GM18909 (cell line): Measurements from ENCODE around the gene DLG2.
"Not testable (repeated sequence)": the region's sequence is repeated elsewhere in the genome, so short reads cannot be mapped to it uniquely, and the experiment has no call there.

Experiments used
- ATAC-seq: cut with Tn5 transposase; IDR thresholded peaks from one replicate; pipeline ENCODE4 v1.9.1; 2021; ENCODE audit warnings: mild to moderate bottlenecking; ENCODE audit not compliant: unreplicated experiment, poor library complexity

Gene DLG2

GRCh38 chr11:85257837-85258236, 369.3 kb downstream of the DLG2 start:
- ATAC-seq = no peak

- ATAC-seq = no peak
Measured at GRCh38 chr11:85256433-85256832, 370.7 kb downstream of the DLG2 start.

GRCh38 chr11:85249482-85249881, 377.7 kb downstream of the DLG2 start:
- ATAC-seq = no peak

- ATAC-seq = no peak
Measured at GRCh38 chr11:85247797-85248196, 379.3 kb downstream of the DLG2 start.

- no peak for ATAC-seq
Measured at GRCh38 chr11:85238906-85239305, 388.2 kb downstream of the DLG2 start.

- not testable (repeated sequence) for ATAC-seq
Measured at GRCh38 chr11:85238038-85238437, 389.1 kb downstream of the DLG2 start.

GRCh38 chr11:85236211-85236610, 390.9 kb downstream of the DLG2 start:
- ATAC-seq = no peak

GRCh38 chr11:85232559-85232958, 394.6 kb downstream of the DLG2 start:
- no peak for ATAC-seq

- ATAC-seq = no peak
Measured at GRCh38 chr11:85231588-85231987, 395.6 kb downstream of the DLG2 start.

GRCh38 chr11:85229723-85230122, 397.4 kb downstream of the DLG2 start:
- ATAC-seq = not testable (repeated sequence)

GRCh38 chr11:85196968-85197367, 430.2 kb downstream of the DLG2 start:
- ATAC-seq = no peak

- ATAC-seq = no peak
Measured at GRCh38 chr11:85195934-85196333, 431.2 kb downstream of the DLG2 start.

- ATAC-seq = no peak
Measured at GRCh38 chr11:85187992-85188391, 439.2 kb downstream of the DLG2 start.

- ATAC-seq = no peak
Measured at GRCh38 chr11:85184721-85185120, 442.4 kb downstream of the DLG2 start.

GRCh38 chr11:85182441-85183387, 444.4 kb downstream of the DLG2 start:
- peak; percentile 81 for ATAC-seq

- no peak for ATAC-seq
Measured at GRCh38 chr11:85180528-85180927, 446.6 kb downstream of the DLG2 start.

- ATAC-seq = no peak
Measured at GRCh38 chr11:85171648-85172257, 455.4 kb downstream of the DLG2 start.

GRCh38 chr11:85170184-85170583, 457.0 kb downstream of the DLG2 start:
- no peak for ATAC-seq

GRCh38 chr11:85167471-85167870, 459.7 kb downstream of the DLG2 start:
- no peak for ATAC-seq

GRCh38 chr11:85167038-85167437, 460.1 kb downstream of the DLG2 start:
- ATAC-seq = no peak

- ATAC-seq = peak; percentile 57
Measured at GRCh38 chr11:85165819-85166218, 461.3 kb downstream of the DLG2 start.

GRCh38 chr11:85164743-85165142, 462.4 kb downstream of the DLG2 start:
- ATAC-seq = no peak
